GM12874 (cell line): ENCODE data around the gene TEAD1.

Experiments
- CTCF ChIP-seq: IDR thresholded peaks from 2 replicates; pipeline ENCODE4 v1.5.1; 2011; ENCODE audit warnings: low read depth, mild to moderate bottlenecking, control low read depth, low read length, moderate library complexity; ENCODE audit not compliant: insufficient read depth

TEAD1 gene

GRCh38 chr11:12786891-12787290 is 112.7 kb downstream of the TEAD1 start:
- no peak for TF ChIP-seq CTCF

GRCh38 chr11:12787847-12788246 is 113.6 kb downstream of the TEAD1 start:
- TF ChIP-seq CTCF = no peak

GRCh38 chr11:12789054-12789453 is 114.8 kb downstream of the TEAD1 start:
- no peak for TF ChIP-seq CTCF

GRCh38 chr11:12789596-12790215 is 115.5 kb downstream of the TEAD1 start:
- no peak for TF ChIP-seq CTCF

- no peak for TF ChIP-seq CTCF
Measured at GRCh38 chr11:12790861-12791616, 116.8 kb downstream of the TEAD1 start.

GRCh38 chr11:12792018-12792417 is 117.8 kb downstream of the TEAD1 start:
- TF ChIP-seq CTCF = no peak

GRCh38 chr11:12792590-12792989 is 118.4 kb downstream of the TEAD1 start:
- TF ChIP-seq CTCF = no peak
